Calu3 (cell line): ENCODE data around the gene TEAD4. TPM values are rescaled to one million over a fixed set of nuclear protein-coding genes. Genes with fewer than 3 reads are reported as not detected.

Source experiments
- BruUV-seq: library from RNA; stranded (reverse); fragments of 400-500 nt; replicated peaks from 2 replicates; lab custom pipeline; 2021; lab: Mats Ljungman, UMichigan
- CTCF ChIA-PET: fragments of 300-600 bp; sonication (Branson Sonifier 250); formaldehyde crosslinking; loops from one replicate; lab custom pipeline; 2022; ENCODE audit warnings: antibody characterized with exemption; lab: Charles Lee
- DNase-seq: peaks from one replicate; pipeline ENCODE4 v3.0.0; 2022
- H3K27ac Mint-ChIP-seq: one replicate; pipeline ENCODE4 v1.8.0; 2022; ENCODE audit warnings: mixed read lengths; ENCODE audit not compliant: unreplicated experiment
- H3K27me3 Mint-ChIP-seq: one replicate; pipeline ENCODE4 v1.8.0; 2022; ENCODE audit warnings: mixed read lengths; ENCODE audit not compliant: unreplicated experiment
- H3K36me3 Mint-ChIP-seq: one replicate; pipeline ENCODE4 v1.8.0; 2022; ENCODE audit warnings: mild to moderate bottlenecking, moderate library complexity, mixed read lengths; ENCODE audit not compliant: insufficient read depth, unreplicated experiment
- H3K4me1 Mint-ChIP-seq: one replicate; pipeline ENCODE4 v1.8.0; 2022; ENCODE audit warnings: mild to moderate bottlenecking, low read depth, mixed read lengths; ENCODE audit not compliant: unreplicated experiment
- H3K4me3 Mint-ChIP-seq: one replicate; pipeline ENCODE4 v1.8.0; 2022; ENCODE audit warnings: mild to moderate bottlenecking, low read depth, moderate library complexity, mixed read lengths; ENCODE audit not compliant: unreplicated experiment
- H3K9me3 Mint-ChIP-seq: one replicate; pipeline ENCODE4 v1.8.0; 2022; ENCODE audit warnings: low read depth, mixed read lengths; ENCODE audit not compliant: unreplicated experiment
- intact Hi-C: fragments of 100-400 bp; cut with micrococcal nuclease; formaldehyde crosslinking; loops from one replicate; pipeline ENCODE4 v1.10.0; 2022; ENCODE audit not compliant: unreplicated experiment
- total RNA-seq: library from RNA; stranded (reverse); gene quantifications from 2 replicates; pipeline ENCODE4 v1.2.3, GENCODE V29; 2022
- TF ChIP-seq, protein P1 (sequence below): fragments of 200-600 bp; IDR thresholded peaks from one replicate; pipeline ENCODE4 v1.8.0; 2022; ENCODE audit warnings: antibody characterized with exemption; ENCODE audit not compliant: unreplicated experiment

The TEAD4 gene
- total RNA-seq, 1 experiment from 2014 or later, result 33.0 TPM

DNA sequence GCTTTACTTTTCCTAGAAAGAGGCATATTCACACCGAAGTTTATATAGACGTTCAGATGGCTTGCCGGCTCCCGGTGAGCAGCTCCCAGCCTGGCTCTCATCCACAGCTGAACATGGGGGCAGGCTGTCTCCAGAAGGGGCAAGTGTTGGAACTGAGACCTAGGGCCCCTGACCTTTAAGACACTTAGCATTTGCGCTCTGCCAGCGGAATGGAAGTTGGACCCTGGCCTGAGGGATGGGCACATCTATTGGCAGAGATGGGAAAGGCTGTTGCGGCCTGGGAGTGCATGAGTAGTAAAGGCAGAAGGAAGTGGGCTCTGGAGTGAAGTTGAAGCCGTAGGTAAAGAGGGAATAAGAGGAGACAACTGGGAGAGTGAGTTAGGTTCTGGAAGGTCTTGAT, 63.8 kb downstream of the TEAD4 start:
- DNase-seq, result no peak
- no peaks in the 10 kb centered on the region for H3K27me3 Mint-ChIP-seq
- intact Hi-C loops, result no loop called here
- H3K4me1 Mint-ChIP-seq, result no peaks in the 10 kb centered on the region
- BruUV-seq, result no TSS peak
- H3K9me3 Mint-ChIP-seq, result no peaks in the 10 kb centered on the region
- peaks cover 9% of the 10 kb centered on the region for H3K36me3 Mint-ChIP-seq
- TF ChIP-seq, protein P1, sequence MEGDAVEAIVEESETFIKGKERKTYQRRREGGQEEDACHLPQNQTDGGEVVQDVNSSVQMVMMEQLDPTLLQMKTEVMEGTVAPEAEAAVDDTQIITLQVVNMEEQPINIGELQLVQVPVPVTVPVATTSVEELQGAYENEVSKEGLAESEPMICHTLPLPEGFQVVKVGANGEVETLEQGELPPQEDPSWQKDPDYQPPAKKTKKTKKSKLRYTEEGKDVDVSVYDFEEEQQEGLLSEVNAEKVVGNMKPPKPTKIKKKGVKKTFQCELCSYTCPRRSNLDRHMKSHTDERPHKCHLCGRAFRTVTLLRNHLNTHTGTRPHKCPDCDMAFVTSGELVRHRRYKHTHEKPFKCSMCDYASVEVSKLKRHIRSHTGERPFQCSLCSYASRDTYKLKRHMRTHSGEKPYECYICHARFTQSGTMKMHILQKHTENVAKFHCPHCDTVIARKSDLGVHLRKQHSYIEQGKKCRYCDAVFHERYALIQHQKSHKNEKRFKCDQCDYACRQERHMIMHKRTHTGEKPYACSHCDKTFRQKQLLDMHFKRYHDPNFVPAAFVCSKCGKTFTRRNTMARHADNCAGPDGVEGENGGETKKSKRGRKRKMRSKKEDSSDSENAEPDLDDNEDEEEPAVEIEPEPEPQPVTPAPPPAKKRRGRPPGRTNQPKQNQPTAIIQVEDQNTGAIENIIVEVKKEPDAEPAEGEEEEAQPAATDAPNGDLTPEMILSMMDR, result no peak
- H3K27ac Mint-ChIP-seq, result no peak overlapping the region
- H3K4me3 Mint-ChIP-seq, result no peak overlapping the region
- CTCF ChIA-PET, result no interaction called here

GRCh38 chr12:3028108-3028507, 68.9 kb downstream of the TEAD4 start:
- Mint-ChIP-seq H3K27ac (no peak overlapping the region), H3K36me3 (peaks cover 9% of the 10 kb centered on the region), H3K4me1 (no peaks in the 10 kb centered on the region), H3K4me3 (no peak overlapping the region), H3K27me3 (no peaks in the 10 kb centered on the region), H3K9me3 (no peaks in the 10 kb centered on the region)
- intact Hi-C loops, result no loop called here
- no peak for DNase-seq
- TF ChIP-seq, protein P1, result no peak
- BruUV-seq, result no TSS peak
- CTCF ChIA-PET, result no interaction called here

- H3K27me3 Mint-ChIP-seq, result no peaks in the 10 kb centered on the region
- H3K36me3 Mint-ChIP-seq, result peaks cover 7% of the 10 kb centered on the region
- no peak overlapping the region for H3K4me3 Mint-ChIP-seq
- no peak for DNase-seq
- no peaks in the 10 kb centered on the region for H3K4me1 Mint-ChIP-seq
- TF ChIP-seq, protein P1, result no peak
- intact Hi-C loops, result no loop called here
- no TSS peak for BruUV-seq
- no peak overlapping the region for H3K27ac Mint-ChIP-seq
- no peaks in the 10 kb centered on the region for H3K9me3 Mint-ChIP-seq
- CTCF ChIA-PET, result no interaction called here
Measured at GRCh38 chr12:3030821-3031429, 71.7 kb downstream of the TEAD4 start.

DNA sequence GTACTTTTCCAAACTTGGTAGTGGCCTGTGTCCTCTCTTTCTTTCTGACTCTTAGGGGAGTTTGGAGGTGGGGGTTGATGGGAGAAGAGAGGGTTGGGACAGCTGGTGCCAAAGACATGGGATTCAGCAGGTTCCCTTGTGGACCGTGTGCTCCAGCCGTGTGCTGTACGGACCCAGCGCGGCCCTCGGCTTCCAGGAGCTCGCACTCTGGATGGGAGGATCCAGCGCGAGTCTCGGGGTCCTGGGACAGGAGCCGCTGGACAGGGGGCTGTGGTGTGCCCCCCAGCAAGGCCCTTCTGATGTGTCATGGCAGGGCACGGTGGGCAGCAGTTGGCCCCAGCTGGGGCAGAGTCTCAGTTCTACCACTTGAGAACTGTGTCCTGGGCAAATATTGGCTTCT, 73.0 kb downstream of the TEAD4 start:
- intact Hi-C loops, result no loop called here
- H3K9me3 Mint-ChIP-seq, result no peaks in the 10 kb centered on the region
- no peak overlapping the region for H3K4me3 Mint-ChIP-seq
- peaks cover 7% of the 10 kb centered on the region for H3K36me3 Mint-ChIP-seq
- CTCF ChIA-PET, result no interaction called here
- TF ChIP-seq, protein P1, result no peak
- no peak overlapping the region for H3K27ac Mint-ChIP-seq
- H3K4me1 Mint-ChIP-seq, result no peaks in the 10 kb centered on the region
- DNase-seq, result no peak
- no peaks in the 10 kb centered on the region for H3K27me3 Mint-ChIP-seq
- BruUV-seq, result no TSS peak
